ENCODE data around the gene LHX3. TPM values are rescaled to one million over a fixed set of nuclear protein-coding genes. Genes with fewer than 3 reads are reported as not detected.

Gene LHX3
- total and polyA plus RNA-seq, 8 donors: not detected

GRCh38 chr9:136201609-136202453, 3.1 kb downstream of the LHX3 start:
- Histone ChIP-seq H3K9me3 (no peaks in the 10 kb centered on the region), H3K4me3 (no peak overlapping the region), H3K36me3 (peaks cover 0 to 5% of the 10 kb centered on the region in 2 donors), H3K27me3 (peaks cover 85 to 90% of the 10 kb centered on the region in 2 donors), H3K27ac (no peak overlapping the region), H3K4me1 (no peaks in the 10 kb centered on the region)
- TF ChIP-seq CTCF (IDR thresholded peaks at IDR 0.05): no peak
- intact Hi-C loops (cut with DNase I): no loop called here
- ATAC-seq (peak; percentile 58), DNase-seq (peak in 2 of 4 donors; percentile 31 to 44)

- no peaks in the 10 kb centered on the region for H3K9me3 ChIP-seq
- peaks cover 91 to 97% of the 10 kb centered on the region in 2 donors for H3K27me3 ChIP-seq
- no peak overlapping the region for H3K4me3 ChIP-seq
- intact Hi-C loops (cut with DNase I): no loop called here
- DNase-seq (no peak), ATAC-seq (no peak)
- no peak for TF ChIP-seq CTCF (IDR thresholded peaks at IDR 0.05)
- no peaks in the 10 kb centered on the region for H3K4me1 ChIP-seq
- no peak overlapping the region for H3K27ac ChIP-seq
- peaks cover 0 to 5% of the 10 kb centered on the region in 2 donors for H3K36me3 ChIP-seq
These were observed 3.8 kb downstream of the LHX3 start for GRCh38 chr9:136201174-136201573.

- Histone ChIP-seq H3K27me3 (peaks cover 96 to 100% of the 10 kb centered on the region in 2 donors), H3K27ac (no peak overlapping the region), H3K4me1 (no peaks in the 10 kb centered on the region), H3K36me3 (no peaks in the 10 kb centered on the region), H3K4me3 (no peak overlapping the region), H3K9me3 (no peaks in the 10 kb centered on the region)
- no peak for DNase-seq
- TF ChIP-seq CTCF (IDR thresholded peaks at IDR 0.05): no peak
- ATAC-seq: no peak
- intact Hi-C loops (cut with DNase I): no loop called here
These were observed 4.5 kb downstream of the LHX3 start for GRCh38 chr9:136200424-136200823.

- intact Hi-C loops (cut with DNase I): no loop called here
- Histone ChIP-seq H3K27ac (no peak overlapping the region), H3K4me1 (no peaks in the 10 kb centered on the region), H3K4me3 (no peak overlapping the region), H3K27me3 (peaks cover 97 to 100% of the 10 kb centered on the region in 2 donors), H3K9me3 (no peaks in the 10 kb centered on the region), H3K36me3 (no peaks in the 10 kb centered on the region)
- DNase-seq: no peak
- ATAC-seq: no peak
- no peak for TF ChIP-seq CTCF (IDR thresholded peaks at IDR 0.05)
These were observed 5.3 kb downstream of the LHX3 start for GRCh38 chr9:136199391-136200288.

GRCh38 chr9:136198605-136199083, 6.3 kb downstream of the LHX3 start:
- Histone ChIP-seq H3K9me3 (no peaks in the 10 kb centered on the region), H3K27ac (no peak overlapping the region), H3K27me3 (peaks cover 96 to 100% of the 10 kb centered on the region in 2 donors), H3K4me1 (no peaks in the 10 kb centered on the region), H3K4me3 (no peak overlapping the region), H3K36me3 (no peaks in the 10 kb centered on the region)
- no peak for DNase-seq
- intact Hi-C loops (cut with DNase I): no loop called here
- no peak for TF ChIP-seq CTCF (IDR thresholded peaks at IDR 0.05)
- ATAC-seq: no peak

Measured in left lung (tissue), 10 donors.